ENCODE results near the gene GLP1R. TPM values are rescaled to one million over a fixed set of nuclear protein-coding genes. Genes with fewer than 3 reads are reported as not detected.

GLP1R gene
- total and polyA plus RNA-seq, 8 donors: 0.05 to 9.0 (median 1.9) TPM; not detected in 4

- H3K27ac ChIP-seq: no peak overlapping the region
- H3K27me3 ChIP-seq: no peaks in the 10 kb centered on the region
- H3K36me3 ChIP-seq: no peaks in the 10 kb centered on the region
- no peaks in the 10 kb centered on the region for H3K4me1 ChIP-seq
- no peak for DNase-seq
- 63 to 78% (median 67%) methylated on average over 9 of the region's 9 CpGs for WGBS, 5 donors
- intact Hi-C loops (cut with DNase I; ENCODE audit: low total_unique reads): no loop called here
- H3K4me3 ChIP-seq: no peak overlapping the region
- no peak for TF ChIP-seq EP300 (IDR thresholded peaks at IDR 0.05)
- TF ChIP-seq POLR2A (IDR thresholded peaks at IDR 0.05): no peak
- no peak for TF ChIP-seq CTCF (IDR thresholded peaks at IDR 0.05)
- TF ChIP-seq POLR2AphosphoS5 (IDR thresholded peaks at IDR 0.05): no peak
- no peaks in the 10 kb centered on the region for H3K9me3 ChIP-seq
Measured at GRCh38 chr6:39076623-39077535, 28.3 kb downstream of the GLP1R start.

GRCh38 chr6:39077882-39078594 lies 29.5 kb downstream of the GLP1R start:
- TF ChIP-seq CTCF (IDR thresholded peaks at IDR 0.05) (no peak), POLR2A (IDR thresholded peaks at IDR 0.05) (no peak), EP300 (IDR thresholded peaks at IDR 0.05) (no peak), POLR2AphosphoS5 (IDR thresholded peaks at IDR 0.05) (no peak)

GRCh38 chr6:39078695-39079094 lies 30.1 kb downstream of the GLP1R start:
- H3K9me3 ChIP-seq: no peaks in the 10 kb centered on the region
- H3K4me3 ChIP-seq: no peak overlapping the region
- no peak overlapping the region for H3K27ac ChIP-seq
- no peak for DNase-seq
- TF ChIP-seq EP300 (IDR thresholded peaks at IDR 0.05): no peak
- TF ChIP-seq CTCF (IDR thresholded peaks at IDR 0.05): no peak
- TF ChIP-seq POLR2AphosphoS5 (IDR thresholded peaks at IDR 0.05): no peak
- no peak for TF ChIP-seq POLR2A (IDR thresholded peaks at IDR 0.05)
- no peaks in the 10 kb centered on the region for H3K4me1 ChIP-seq
- H3K27me3 ChIP-seq: peaks cover 0 to 3% (median 0%) of the 10 kb centered on the region in 3 donors
- WGBS, 5 donors: 78 to 100% (median 91%) methylated on average over 3 of the region's 3 CpGs
- no peaks in the 10 kb centered on the region for H3K36me3 ChIP-seq
- intact Hi-C loops (cut with DNase I; ENCODE audit: low total_unique reads): no loop called here

More at GRCh38 chr6:39077882-39078594, 29.5 kb downstream of the GLP1R start:
- Histone ChIP-seq H3K4me1 (no peaks in the 10 kb centered on the region), H3K27ac (no peak overlapping the region), H3K4me3 (no peak overlapping the region), H3K36me3 (no peaks in the 10 kb centered on the region), H3K9me3 (no peaks in the 10 kb centered on the region), H3K27me3 (no peaks in the 10 kb centered on the region)
- intact Hi-C loops (cut with DNase I; ENCODE audit: low total_unique reads): no loop called here
- no peak for DNase-seq
- WGBS, 5 donors: 89 to 94% (median 90%) methylated on average over 11 of the region's 11 CpGs

- Histone ChIP-seq H3K4me1 (no peaks in the 10 kb centered on the region), H3K9me3 (no peaks in the 10 kb centered on the region), H3K27me3 (peaks cover 0 to 10% (median 0%) of the 10 kb centered on the region in 3 donors), H3K4me3 (no peak overlapping the region), H3K27ac (no peak overlapping the region), H3K36me3 (no peaks in the 10 kb centered on the region)
- no peak for TF ChIP-seq POLR2A (IDR thresholded peaks at IDR 0.05)
- TF ChIP-seq POLR2AphosphoS5 (IDR thresholded peaks at IDR 0.05): no peak
- no peak for TF ChIP-seq CTCF (IDR thresholded peaks at IDR 0.05)
- TF ChIP-seq EP300 (IDR thresholded peaks at IDR 0.05): no peak
- intact Hi-C loops (cut with DNase I; ENCODE audit: low total_unique reads): no loop called here
- 76 to 95% (median 89%) methylated on average over 6 to 8 of the region's 8 CpGs for WGBS, 5 donors
- no peak for DNase-seq
Measured at GRCh38 chr6:39079197-39080125, 30.9 kb downstream of the GLP1R start.

Data from stomach (tissue), 9 donors.